ENCODE measurements around the gene CACNA2D2.

CACNA2D2 gene

DNA sequence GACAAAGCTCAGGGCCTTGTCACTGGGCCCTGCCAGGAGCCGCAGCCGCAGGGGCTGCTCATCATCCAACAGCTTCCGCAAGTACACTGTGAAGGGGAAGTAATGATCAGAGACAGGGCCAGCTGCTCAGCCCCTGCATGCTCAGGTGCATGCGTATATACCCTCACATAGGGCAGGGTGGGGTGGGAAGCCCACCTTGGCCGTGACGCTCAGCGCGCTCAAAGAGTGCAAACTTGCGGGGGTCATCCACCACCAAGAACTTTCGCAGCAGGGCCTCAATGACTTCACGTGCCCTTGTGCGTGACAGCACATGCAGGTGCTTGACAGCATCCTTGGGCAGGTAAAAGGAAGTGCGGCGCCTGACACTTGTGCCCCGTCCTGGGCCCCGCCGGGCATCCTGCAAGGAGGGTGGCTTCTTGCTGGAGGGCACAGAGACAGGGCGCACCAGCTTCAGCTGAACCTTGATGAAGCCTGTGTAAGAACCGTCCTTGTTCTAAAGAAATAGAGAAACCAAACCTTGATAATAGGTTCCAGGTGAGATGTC is 172.0 kb downstream of the CACNA2D2 start:
- H3K4me3 ChIP-seq (ENCODE audit: low read depth, low read length) = no peak overlapping the region
- no peak for DNase-seq (ENCODE audit: low read depth)
- TF ChIP-seq, protein P1, sequence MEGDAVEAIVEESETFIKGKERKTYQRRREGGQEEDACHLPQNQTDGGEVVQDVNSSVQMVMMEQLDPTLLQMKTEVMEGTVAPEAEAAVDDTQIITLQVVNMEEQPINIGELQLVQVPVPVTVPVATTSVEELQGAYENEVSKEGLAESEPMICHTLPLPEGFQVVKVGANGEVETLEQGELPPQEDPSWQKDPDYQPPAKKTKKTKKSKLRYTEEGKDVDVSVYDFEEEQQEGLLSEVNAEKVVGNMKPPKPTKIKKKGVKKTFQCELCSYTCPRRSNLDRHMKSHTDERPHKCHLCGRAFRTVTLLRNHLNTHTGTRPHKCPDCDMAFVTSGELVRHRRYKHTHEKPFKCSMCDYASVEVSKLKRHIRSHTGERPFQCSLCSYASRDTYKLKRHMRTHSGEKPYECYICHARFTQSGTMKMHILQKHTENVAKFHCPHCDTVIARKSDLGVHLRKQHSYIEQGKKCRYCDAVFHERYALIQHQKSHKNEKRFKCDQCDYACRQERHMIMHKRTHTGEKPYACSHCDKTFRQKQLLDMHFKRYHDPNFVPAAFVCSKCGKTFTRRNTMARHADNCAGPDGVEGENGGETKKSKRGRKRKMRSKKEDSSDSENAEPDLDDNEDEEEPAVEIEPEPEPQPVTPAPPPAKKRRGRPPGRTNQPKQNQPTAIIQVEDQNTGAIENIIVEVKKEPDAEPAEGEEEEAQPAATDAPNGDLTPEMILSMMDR (conservative IDR thresholded peaks at IDR 0.05; ENCODE audit: low read depth, low read length) = no peak

DNA sequence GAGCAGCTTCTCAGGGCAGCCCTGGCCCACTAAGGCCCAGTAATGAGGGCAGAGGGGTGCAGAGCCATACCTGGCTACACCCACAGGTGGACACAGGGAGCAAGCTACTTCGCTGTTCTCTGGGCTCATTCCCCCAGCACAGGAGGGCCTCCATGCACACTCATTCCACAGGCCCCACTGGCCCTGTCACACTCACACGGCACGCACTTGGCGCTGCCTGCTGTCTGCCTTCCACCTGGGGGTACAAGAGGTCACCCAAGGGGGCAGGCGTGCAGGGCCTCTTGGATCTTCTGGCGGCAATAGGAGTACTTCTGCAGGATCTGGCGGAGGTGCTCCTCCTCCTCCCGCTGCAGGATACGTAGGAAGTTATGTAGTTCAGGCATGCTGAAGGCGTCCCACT is 173.1 kb downstream of the CACNA2D2 start:
- TF ChIP-seq, protein P1 (conservative IDR thresholded peaks at IDR 0.05; ENCODE audit: low read depth, low read length) = no peak
- DNase-seq (ENCODE audit: low read depth) = no peak
- H3K4me3 ChIP-seq (ENCODE audit: low read depth, low read length) = no peak overlapping the region

DNA sequence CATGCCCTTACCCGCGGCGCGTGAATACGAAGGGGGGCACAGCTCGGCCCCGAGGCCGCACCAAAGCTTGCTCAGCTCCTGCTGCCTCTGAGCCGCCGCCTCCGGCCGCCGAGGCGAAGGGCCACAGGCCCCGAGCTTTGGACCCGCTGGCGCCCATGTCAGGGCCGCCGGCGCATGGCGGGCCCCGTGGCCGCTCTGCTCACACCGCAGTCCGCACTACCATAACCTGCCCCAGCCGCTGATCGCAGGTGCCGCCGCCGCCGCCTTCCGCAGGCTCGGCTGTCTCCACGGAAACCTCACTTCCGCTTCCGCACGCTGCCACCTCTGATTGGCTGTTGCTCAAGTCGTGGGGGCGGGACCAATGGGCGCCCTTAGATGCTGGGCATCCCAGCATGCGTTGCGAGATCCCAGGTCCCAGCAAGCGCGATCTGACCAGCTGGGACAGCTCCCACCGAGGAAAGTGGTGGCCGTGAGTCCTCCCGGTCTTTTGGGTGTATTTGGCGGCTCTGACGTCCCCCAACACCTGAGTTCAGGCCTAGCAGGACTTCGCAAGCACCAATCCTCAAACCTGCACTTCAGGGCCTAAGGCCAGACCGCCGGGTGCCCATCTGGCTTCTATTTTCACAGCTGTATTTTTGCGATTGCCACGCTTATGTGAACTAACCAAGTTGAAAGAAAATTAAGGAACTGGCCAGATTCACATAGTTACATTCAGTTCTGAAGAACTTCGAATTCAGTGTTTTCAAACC is 175.3 kb downstream of the CACNA2D2 start, which contains the start of gene TUSC2:
TSS of gene TUSC2 (minus strand) at position 281 of the 749 bp plus-strand sequence. CDS start at position 157, 124 bp downstream.
- TF ChIP-seq, protein P1 (conservative IDR thresholded peaks at IDR 0.05; ENCODE audit: low read depth, low read length) = no peak
- H3K4me3 ChIP-seq (ENCODE audit: low read depth, low read length) = peak within 1 kb of the TSS; percentile 83
- peak; percentile 97 for DNase-seq (ENCODE audit: low read depth)

DNA sequence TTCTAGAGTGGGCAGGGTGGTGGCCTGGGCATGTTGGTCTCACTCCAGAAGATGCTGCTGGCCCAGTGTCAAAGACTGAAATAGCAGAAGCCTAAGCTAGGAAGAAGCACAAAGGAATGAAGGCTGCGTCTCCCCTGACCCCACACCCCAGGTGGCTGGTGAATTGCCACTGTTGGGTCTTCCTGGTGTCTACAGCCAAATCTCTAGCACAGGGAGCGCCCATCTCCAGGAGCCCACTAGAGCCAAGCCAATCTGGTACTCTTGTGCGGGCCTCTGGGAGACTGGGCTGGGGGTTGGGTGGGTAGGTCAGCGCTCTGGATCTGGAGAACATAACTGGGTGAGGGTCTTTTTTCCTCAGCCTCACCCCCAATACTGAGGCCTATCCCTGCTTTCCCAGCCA is 176.3 kb downstream of the CACNA2D2 start:
- no peak for DNase-seq (ENCODE audit: low read depth)
- TF ChIP-seq, protein P1 (conservative IDR thresholded peaks at IDR 0.05; ENCODE audit: low read depth, low read length) = no peak
- H3K4me3 ChIP-seq (ENCODE audit: low read depth, low read length) = peak overlapping the region; percentile 83

DNA sequence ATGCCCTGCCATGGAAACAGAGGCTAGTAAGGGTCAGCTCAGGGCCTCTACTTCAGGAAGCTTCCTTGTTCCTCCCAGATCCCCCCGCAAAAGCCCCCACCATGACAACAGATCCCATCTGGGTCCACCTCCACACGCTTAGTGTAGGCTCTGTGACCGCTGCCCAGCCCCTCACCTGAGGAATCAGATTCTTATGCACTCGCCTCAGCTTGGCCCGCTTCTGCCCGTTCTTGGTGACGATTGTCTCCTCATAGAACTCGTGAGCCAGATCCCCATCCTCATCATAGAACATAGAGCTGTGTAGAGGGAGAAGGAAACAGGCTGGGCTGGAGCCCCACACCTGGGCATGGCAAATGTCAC is 177.3 kb downstream of the CACNA2D2 start:
- no peak for DNase-seq (ENCODE audit: low read depth)
- TF ChIP-seq, protein P1 (conservative IDR thresholded peaks at IDR 0.05; ENCODE audit: low read depth, low read length) = no peak
- H3K4me3 ChIP-seq (ENCODE audit: low read depth, low read length) = no peak overlapping the region

DNA sequence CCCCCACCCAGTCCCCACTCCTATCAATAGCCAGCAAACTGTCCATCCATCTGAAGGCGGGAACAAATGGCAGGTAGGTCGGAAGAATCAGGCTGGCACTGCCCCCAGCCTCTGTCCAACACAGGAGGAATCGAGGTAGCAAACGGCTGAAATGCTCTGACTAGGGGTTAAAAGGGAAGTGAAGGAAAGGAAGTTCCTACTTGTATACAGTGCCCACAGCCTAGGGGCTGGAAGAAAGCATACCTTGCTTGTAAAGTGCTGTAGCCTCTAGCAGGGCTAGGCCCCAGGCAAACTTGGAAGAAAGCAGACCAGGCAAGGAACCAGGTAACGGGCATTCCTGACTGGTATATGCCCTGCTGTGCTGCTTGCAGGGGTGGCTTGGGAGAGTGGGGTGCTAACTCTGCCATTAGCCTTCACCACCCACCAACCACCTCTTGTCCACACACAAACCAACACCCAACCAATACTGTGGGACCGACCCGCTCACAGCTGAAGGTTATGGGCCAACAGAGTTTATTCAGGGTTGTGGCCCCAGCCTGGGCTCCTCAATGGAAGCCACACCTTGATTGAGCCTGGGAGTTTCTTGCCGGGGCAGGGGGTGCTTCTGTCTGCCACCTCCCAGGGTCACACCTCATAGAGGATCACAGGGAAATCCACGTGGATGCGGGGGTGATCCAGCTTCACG is 177.8 kb downstream of the CACNA2D2 start:
- TF ChIP-seq, protein P1 (conservative IDR thresholded peaks at IDR 0.05; ENCODE audit: low read depth, low read length) = no peak

More for the DNA sequence above, 177.8 kb downstream of the CACNA2D2 start:
- H3K4me3 ChIP-seq (ENCODE audit: low read depth, low read length) = no peak overlapping the region
- DNase-seq (ENCODE audit: low read depth) = no peak

Data from choroid plexus epithelial cell (primary cell).